HEK293 (cell line): ENCODE results near the gene NAA25.

ENCODE experiments used
- CTCF ChIA-PET: fragments of 350-600 bp; formaldehyde crosslinking; extraction: SDS; loops from one replicate; lab custom pipeline; 2021; ENCODE audit warnings: antibody characterized with exemption; lab: Yijun Ruan, JAX
- POLR2A ChIA-PET: fragments of 300-600 bp; formaldehyde crosslinking; extraction: SDS; loops from one replicate; lab custom pipeline; 2020; ENCODE audit warnings: antibody characterized with exemption, inconsistent platforms; lab: Yijun Ruan, JAX
- H3K27ac ChIP-seq: fragments of 200-500 bp; sonication (Bioruptor generic); 2 replicates; pipeline ENCODE4 v1.5.1; 2014; ENCODE audit warnings: low read depth, low read length, control low read depth, inconsistent platforms; ENCODE audit errors: extremely low read depth
- H3K36me3 ChIP-seq, 2 experiments: fragments of 200-500 bp in 1 of 2; sonication (Bioruptor generic) in 1 of 2; 1 replicate in 1 of 2; 2 replicates in 1 of 2; pipeline ENCODE4 v1.5.1; 2014 to 2017; ENCODE audit warnings: inconsistent platforms in 2 of 2, low read length in 2 of 2; ENCODE audit not compliant: control insufficient read depth in 2 of 2, insufficient read depth in 1 of 2
- H3K4me1 ChIP-seq: fragments of 200-500 bp; sonication (Bioruptor generic); 2 replicates; pipeline ENCODE4 v1.5.1; 2014; ENCODE audit warnings: mild to moderate bottlenecking, low read length, inconsistent platforms; ENCODE audit not compliant: control insufficient read depth, insufficient read depth
- H3K4me3 ChIP-seq: 2 replicates; pipeline ENCODE4 v1.5.1; 2011; ENCODE audit warnings: low read depth, mild to moderate bottlenecking, control low read depth, low read length, moderate library complexity
- H3K9me3 ChIP-seq: fragments of 200-500 bp; sonication (Bioruptor generic); 2 replicates; pipeline ENCODE4 v1.5.1; 2014; ENCODE audit warnings: low read depth, low read length, inconsistent platforms; ENCODE audit not compliant: control insufficient read depth, insufficient read depth
- ATF2 ChIP-seq: fragments of 450-650 bp; formaldehyde crosslinking; IDR thresholded peaks from 2 replicates; pipeline ENCODE4 v1.5.1; 2016; ENCODE audit warnings: missing biosample characterization, missing genetic modification characterization, low read depth
- CTCF ChIP-seq: fragments of 450-650 bp; formaldehyde crosslinking; IDR thresholded peaks from 2 replicates; pipeline ENCODE4 v1.5.1; 2016; ENCODE audit warnings: missing biosample characterization, missing genetic modification characterization
- GLIS1 ChIP-seq: fragments of 450-650 bp; formaldehyde crosslinking; IDR thresholded peaks from 2 replicates; pipeline ENCODE4 v1.5.1; 2016; ENCODE audit warnings: missing biosample characterization, missing genetic modification characterization
- HOXD13 ChIP-seq: sonication (generic); formaldehyde crosslinking; IDR thresholded peaks from 2 replicates; pipeline ENCODE4 v1.8.0; 2022; ENCODE audit warnings: missing genetic modification reagents, borderline replicate concordance
- KLF17 ChIP-seq: fragments of 450-650 bp; formaldehyde crosslinking; IDR thresholded peaks from 2 replicates; pipeline ENCODE4 v1.5.1; 2016; ENCODE audit warnings: missing biosample characterization, missing genetic modification characterization
- KLF7 ChIP-seq: fragments of 450-650 bp; formaldehyde crosslinking; IDR thresholded peaks from 2 replicates; pipeline ENCODE4 v1.5.1; 2016; ENCODE audit warnings: missing biosample characterization, missing genetic modification characterization, borderline replicate concordance
- MEIS1 ChIP-seq: sonication (generic); formaldehyde crosslinking; IDR thresholded peaks from 2 replicates; pipeline ENCODE4 v1.8.1; 2022; ENCODE audit warnings: missing genetic modification reagents, mild to moderate bottlenecking, borderline replicate concordance
- PBX3 ChIP-seq: sonication (generic); formaldehyde crosslinking; IDR thresholded peaks from 2 replicates; pipeline ENCODE4 v1.8.1; 2022; ENCODE audit warnings: mild to moderate bottlenecking, moderate library complexity, missing genetic modification reagents
- ZBTB26 ChIP-seq: fragments of 450-650 bp; formaldehyde crosslinking; optimal IDR thresholded peaks from 2 replicates; pipeline ENCODE3; 2016; ENCODE audit warnings: missing biosample characterization, mild to moderate bottlenecking, missing genetic modification characterization
- ZBTB49 ChIP-seq: fragments of 450-650 bp; formaldehyde crosslinking; IDR thresholded peaks from 2 replicates; pipeline ENCODE4 v1.5.1; 2016; ENCODE audit warnings: missing biosample characterization, missing genetic modification characterization, low read depth
- ZBTB7A ChIP-seq: fragments of 450-650 bp; formaldehyde crosslinking; IDR thresholded peaks from 2 replicates; pipeline ENCODE4 v1.5.1; 2016; ENCODE audit warnings: low read depth, missing biosample characterization, missing genetic modification characterization
- ZEB2 ChIP-seq: fragments of 450-650 bp; formaldehyde crosslinking; IDR thresholded peaks from 2 replicates; pipeline ENCODE4 v1.5.1; 2016; ENCODE audit warnings: missing biosample characterization, missing genetic modification characterization
- ZNF211 ChIP-seq: fragments of 450-650 bp; formaldehyde crosslinking; IDR thresholded peaks from 2 replicates; pipeline ENCODE4 v1.5.1; 2016; ENCODE audit warnings: low read depth, missing biosample characterization, missing genetic modification characterization
- ZNF239 ChIP-seq: fragments of 450-650 bp; formaldehyde crosslinking; IDR thresholded peaks from 2 replicates; pipeline ENCODE4 v1.5.1; 2016; ENCODE audit warnings: missing biosample characterization, missing genetic modification characterization
- ZNF335 ChIP-seq: fragments of 450-650 bp; formaldehyde crosslinking; conservative IDR thresholded peaks from 2 replicates; pipeline ENCODE4 v1.5.1; 2016; ENCODE audit warnings: missing biosample characterization, missing genetic modification characterization
- ZNF394 ChIP-seq: fragments of 450-650 bp; formaldehyde crosslinking; IDR thresholded peaks from 2 replicates; pipeline ENCODE4 v1.5.1; 2016; ENCODE audit warnings: missing biosample characterization, missing genetic modification characterization, mild to moderate bottlenecking, moderate library complexity, borderline replicate concordance
- ZNF48 ChIP-seq: fragments of 450-650 bp; formaldehyde crosslinking; IDR thresholded peaks from 2 replicates; pipeline ENCODE4 v1.5.1; 2016; ENCODE audit warnings: missing biosample characterization, missing genetic modification characterization
- ZNF548 ChIP-seq: fragments of 450-650 bp; formaldehyde crosslinking; IDR thresholded peaks from 2 replicates; pipeline ENCODE4 v1.5.1; 2016; ENCODE audit warnings: missing biosample characterization, missing genetic modification characterization
- ZNF629 ChIP-seq: fragments of 450-650 bp; formaldehyde crosslinking; IDR thresholded peaks from 2 replicates; pipeline ENCODE4 v1.5.1; 2017; ENCODE audit warnings: missing biosample characterization, missing genetic modification characterization
- ZNF791 ChIP-seq: fragments of 450-650 bp; formaldehyde crosslinking; IDR thresholded peaks from 2 replicates; pipeline ENCODE4 v1.5.1; 2016; ENCODE audit warnings: missing biosample characterization, missing genetic modification characterization
- ZNF837 ChIP-seq: fragments of 450-650 bp; formaldehyde crosslinking; IDR thresholded peaks from 2 replicates; pipeline ENCODE4 v1.5.1; 2016; ENCODE audit warnings: missing biosample characterization, missing genetic modification characterization

Gene NAA25

GRCh38 chr12:111980598-111980997 is 128.0 kb downstream of the NAA25 start:
- ChIA-PET POLR2A (interaction anchor here (0.7 kb wide), 2 partner anchors 9 to 32 kb away, joined by 3 read pairs; partner anchors contain the start of genes ERP29 and TMEM116), CTCF (interaction anchor here (0.7 kb wide), 1 partner anchor 9 kb away, joined by 5 read pairs; no protein-coding TSS in a partner anchor)
- Histone ChIP-seq H3K27ac (no peak overlapping the region), H3K4me1 (0 out of 2 replicates have a peak, but pooled peaks cover 2% of the 10 kb centered on the region), H3K36me3 (no peaks in the 10 kb centered on the region), H3K9me3 (no peaks in the 10 kb centered on the region), H3K4me3 (no peak overlapping the region)
- TF ChIP-seq ZBTB49 (tag by site-specific recombination) = no peak
- no peak for TF ChIP-seq ZNF548 (tag by site-specific recombination)
- TF ChIP-seq KLF17 (tag by site-specific recombination) = no peak
- TF ChIP-seq ZNF239 (tag by site-specific recombination) = no peak

GRCh38 chr12:111978545-111978944 is 130.0 kb downstream of the NAA25 start:
- ChIA-PET POLR2A (no interaction called here), CTCF (no interaction called here)
- Histone ChIP-seq H3K4me3 (no peak overlapping the region), H3K4me1 (0 out of 2 replicates have a peak, but pooled peaks cover 2% of the 10 kb centered on the region), H3K36me3 (no peaks in the 10 kb centered on the region)
- no peak for TF ChIP-seq ATF2
- TF ChIP-seq ZNF48 (tag by site-specific recombination) = no peak
- TF ChIP-seq MEIS1 (CRISPR knock-in tag) = no peak
- no peak for TF ChIP-seq HOXD13 (CRISPR knock-in tag)
- TF ChIP-seq KLF17 (tag by site-specific recombination) = no peak
- no peak for TF ChIP-seq ZNF335 (tag by site-specific recombination)
- TF ChIP-seq GLIS1 (tag by site-specific recombination) = no peak
- TF ChIP-seq ZNF394 (tag by site-specific recombination) = no peak
- no peak for TF ChIP-seq ZBTB26 (tag by site-specific recombination)
- TF ChIP-seq ZEB2 (tag by site-specific recombination) = no peak
- TF ChIP-seq ZBTB7A = no peak
- no peak for TF ChIP-seq ZNF791 (tag by site-specific recombination)
- no peak for TF ChIP-seq KLF7 (tag by site-specific recombination)
- TF ChIP-seq CTCF (tag by site-specific recombination) = no peak
- TF ChIP-seq ZNF211 (tag by site-specific recombination) = no peak
- no peak for TF ChIP-seq ZNF837 (tag by site-specific recombination)
- no peak for TF ChIP-seq PBX3
- no peak for TF ChIP-seq ZNF629 (tag by site-specific recombination)
- TF ChIP-seq, all 188 proteins: peak for 0
- H3K9me3 ChIP-seq = no peaks in the 10 kb centered on the region
- no peak overlapping the region for H3K27ac ChIP-seq
